Measurements from ENCODE around the gene NMRK1.

DNA sequence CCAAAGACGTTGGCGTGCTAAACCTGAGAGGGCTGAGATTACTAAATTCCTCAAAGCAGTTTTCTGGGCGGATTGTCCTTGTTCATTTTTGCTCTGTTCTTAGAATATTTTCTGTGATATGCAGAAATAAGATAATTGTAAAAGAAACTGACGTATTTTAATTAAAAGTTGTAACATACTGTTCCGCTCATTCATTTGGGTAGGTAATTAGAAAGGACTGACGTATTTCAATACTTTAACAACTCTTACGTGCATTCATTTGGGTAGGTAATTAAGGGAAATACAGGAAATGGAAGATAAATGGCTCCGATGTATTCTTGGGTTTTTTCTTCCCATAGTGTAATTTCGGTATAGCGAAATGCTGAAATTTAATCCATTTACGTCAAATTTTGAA is 1.4 kb upstream of the NMRK1 start:
- TF ChIP-seq, protein P1, sequence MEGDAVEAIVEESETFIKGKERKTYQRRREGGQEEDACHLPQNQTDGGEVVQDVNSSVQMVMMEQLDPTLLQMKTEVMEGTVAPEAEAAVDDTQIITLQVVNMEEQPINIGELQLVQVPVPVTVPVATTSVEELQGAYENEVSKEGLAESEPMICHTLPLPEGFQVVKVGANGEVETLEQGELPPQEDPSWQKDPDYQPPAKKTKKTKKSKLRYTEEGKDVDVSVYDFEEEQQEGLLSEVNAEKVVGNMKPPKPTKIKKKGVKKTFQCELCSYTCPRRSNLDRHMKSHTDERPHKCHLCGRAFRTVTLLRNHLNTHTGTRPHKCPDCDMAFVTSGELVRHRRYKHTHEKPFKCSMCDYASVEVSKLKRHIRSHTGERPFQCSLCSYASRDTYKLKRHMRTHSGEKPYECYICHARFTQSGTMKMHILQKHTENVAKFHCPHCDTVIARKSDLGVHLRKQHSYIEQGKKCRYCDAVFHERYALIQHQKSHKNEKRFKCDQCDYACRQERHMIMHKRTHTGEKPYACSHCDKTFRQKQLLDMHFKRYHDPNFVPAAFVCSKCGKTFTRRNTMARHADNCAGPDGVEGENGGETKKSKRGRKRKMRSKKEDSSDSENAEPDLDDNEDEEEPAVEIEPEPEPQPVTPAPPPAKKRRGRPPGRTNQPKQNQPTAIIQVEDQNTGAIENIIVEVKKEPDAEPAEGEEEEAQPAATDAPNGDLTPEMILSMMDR (IDR thresholded peaks at IDR 0.05) = no peak
- TF ChIP-seq POLR2AphosphoS5 (IDR thresholded peaks at IDR 0.05) (no peak), POLR2A (IDR thresholded peaks at IDR 0.05) (no peak), EP300 (IDR thresholded peaks at IDR 0.05) (no peak)

Data from upper lobe of left lung (tissue), 4 donors.